GM12878 (cell line): ENCODE measurements around the gene SCAP. TPM values are rescaled to one million over a fixed set of nuclear protein-coding genes. Genes with fewer than 3 reads are reported as not detected.

Experiments used
- ATAC-seq: fragments of 200-7000 bp; cut with Tn5 transposase; 3 replicates; pipeline ENCODE4 v1.9.1; 2020; ENCODE audit warnings: mild to moderate bottlenecking, moderate library complexity
- BruUV-seq: library from RNA; stranded (reverse); fragments of 400-500 nt; replicated peaks from 2 replicates; lab custom pipeline; 2021; lab: Mats Ljungman, UMichigan
- CTCF ChIA-PET: fragments of 300-600 bp; sonication (Branson Sonifier 250); formaldehyde crosslinking; extraction: SDS; loops from one replicate; lab custom pipeline; 2021; ENCODE audit warnings: inconsistent platforms; lab: Yijun Ruan, JAX
- POLR2A ChIA-PET: fragments of 350-600 bp; formaldehyde crosslinking; extraction: SDS; loops from one replicate; lab custom pipeline; 2021; ENCODE audit warnings: inconsistent platforms; lab: Charles Lee
- RAD21 ChIA-PET: fragments of 300-600 bp; sonication (Branson Sonifier 250); formaldehyde crosslinking; loops from one replicate; lab custom pipeline; 2023; ENCODE audit warnings: antibody characterized with exemption; ENCODE audit not compliant: unreplicated experiment; lab: Charles Lee
- SMC1A ChIA-PET: fragments of 300-600 bp; sonication (Branson Sonifier 250); formaldehyde crosslinking; loops from one replicate; lab custom pipeline; 2023; ENCODE audit not compliant: unreplicated experiment, uncharacterized antibody; lab: Charles Lee
- DNase-seq: peaks from one replicate; pipeline ENCODE4 v3.0.0-alpha.2; 2011; ENCODE audit warnings: low read depth, low spot score
- FAIRE-seq: peaks from 3 replicates; lab custom pipeline; 2011; peaks lifted over from hg19 to GRCh38; lab: Jason Lieb, UNC
- H2AFZ ChIP-seq: 2 replicates; pipeline ENCODE4 v1.6.0; 2011; ENCODE audit warnings: low read depth, low read length, control low read depth; ENCODE audit not compliant: control insufficient read depth
- H3K27ac ChIP-seq: 2 replicates; pipeline ENCODE4 v1.5.1; 2011; ENCODE audit warnings: control low read depth; ENCODE audit not compliant: control insufficient read depth, insufficient read depth
- H3K27me3 ChIP-seq, 2 experiments: replicated peaks in 1 of 2; 2 replicates each; pipeline versions ENCODE4 v1.6.0 to v1.6.1; 2011; ENCODE audit warnings: low read length in 1 of 2; ENCODE audit not compliant: control insufficient read depth in 2 of 2, insufficient read depth in 2 of 2
- H3K36me3 ChIP-seq, 2 experiments: 2 replicates each; pipeline ENCODE4 v1.5.1; 2011; ENCODE audit warnings: low read length in 1 of 2; ENCODE audit not compliant: control insufficient read depth in 2 of 2, insufficient read depth in 2 of 2
- H3K4me1 ChIP-seq: 2 replicates; pipeline ENCODE4 v1.6.1; 2011; ENCODE audit warnings: mild to moderate bottlenecking, low read length, moderate library complexity, mixed read lengths; ENCODE audit not compliant: control insufficient read depth, insufficient read depth
- H3K4me2 ChIP-seq: 2 replicates; pipeline ENCODE4 v1.6.0; 2011; ENCODE audit warnings: control low read depth; ENCODE audit not compliant: control insufficient read depth, insufficient read depth
- H3K4me3 ChIP-seq: fragments of 200-600 bp; sonication (generic); 2 replicates; pipeline ENCODE4 v1.5.1; 2016
- H3K79me2 ChIP-seq: 2 replicates; pipeline ENCODE4 v1.6.0; 2011; ENCODE audit warnings: low read length; ENCODE audit not compliant: control insufficient read depth, insufficient read depth
- H3K9ac ChIP-seq: 2 replicates; pipeline ENCODE4 v1.8.0; 2011; ENCODE audit warnings: low read length, control low read depth, mixed read lengths; ENCODE audit not compliant: control insufficient read depth, insufficient read depth
- H3K9me3 ChIP-seq: replicated peaks from 3 replicates; pipeline ENCODE4 v1.5.1; 2011; ENCODE audit warnings: mild to moderate bottlenecking, low read length; ENCODE audit not compliant: control insufficient read depth, insufficient read depth
- H4K20me1 ChIP-seq: 2 replicates; pipeline ENCODE4 v1.6.0; 2011; ENCODE audit not compliant: control insufficient read depth, insufficient read depth
- EZH2 ChIP-seq: IDR thresholded peaks from 2 replicates; pipeline ENCODE4 v1.6.1; 2012; ENCODE audit warnings: low read depth, mild to moderate bottlenecking, control low read depth, inconsistent platforms, low read length, borderline replicate concordance; ENCODE audit not compliant: control insufficient read depth
- POLR2A ChIP-seq: IDR thresholded peaks from 2 replicates; pipeline ENCODE4 v1.6.1; 2011; ENCODE audit warnings: low read depth, mild to moderate bottlenecking, low read length
- WGBS: methylation state at CpG from one replicate; pipeline ENCODE4 v1.1.6; 2016; ENCODE audit warnings: low lambda C conversion rate; ENCODE audit not compliant: insufficient replicate concordance, insufficient coverage; ENCODE audit errors: missing lambda C conversion rate; 5-methylcytosine and 5-hydroxymethylcytosine counted together
- in situ Hi-C: fragments of 300-500 bp; cut with MboI; formaldehyde crosslinking; loops from 9 replicates; pipeline ENCODE4 v1.14.3; 2018; ENCODE audit warnings: mixed read lengths
- intact Hi-C: fragments of 100-400 bp; cut with micrococcal nuclease; formaldehyde crosslinking; loops from one replicate; pipeline ENCODE4 v1.14.2; 2022; ENCODE audit not compliant: unreplicated experiment
- polyA plus RNA-seq, 11 experiments: library from polyadenylated mRNA; depleted of rRNA in 4 of 11; unstranded in 6 of 11; stranded (reverse) in 5 of 11; fragments of >200 nt; fragmentation: Nextera tagmentation in 4 of 11; fragmentation: Illumina TruSeq in 1 of 11; extraction: Ambion mirVana in 4 of 11; extraction: Trizol in 1 of 11; gene quantifications; 1 replicate in 1 of 11; 2 replicates in 10 of 11; pipeline versions ENCODE4 v1.2.1 to v1.2.3, GENCODE V29; 2011 to 2016; ENCODE audit warnings: inconsistent platforms in 2 of 11, missing spikeins in 2 of 11, low read depth in 1 of 11
- total RNA-seq, 4 experiments: library from RNA; depleted of rRNA in 3 of 4; stranded (reverse); fragments of >200 nt in 3 of 4; fragmentation: Illumina TruSeq in 1 of 4; extraction: Trizol in 1 of 4; gene quantifications; 2 replicates each; pipeline versions ENCODE4 v1.2.1 to v1.2.3, GENCODE V29; 2013 to 2021
- TF ChIP-seq, protein P1 (sequence below), 3 experiments: IDR thresholded peaks in 2 of 3; conservative IDR thresholded peaks in 1 of 3; 2 replicates each; pipeline ENCODE4 v1.5.1; 2011; ENCODE audit warnings: low read depth in 3 of 3, low read length in 3 of 3, mild to moderate bottlenecking in 3 of 3, control low read depth in 2 of 3, moderate library complexity in 2 of 3, inconsistent platforms in 1 of 3, mixed read lengths in 1 of 3; ENCODE audit not compliant: control insufficient read depth in 2 of 3, insufficient read depth in 1 of 3; ENCODE audit errors: extremely low read depth in 1 of 3

SCAP gene
- total and polyA plus RNA-seq, 10 of the 15 experiments (the other 5 are each of a cell fraction or from before 2014, with no cell fraction given) = 1.5 to 64.1 (median 27.9) TPM

DNA sequence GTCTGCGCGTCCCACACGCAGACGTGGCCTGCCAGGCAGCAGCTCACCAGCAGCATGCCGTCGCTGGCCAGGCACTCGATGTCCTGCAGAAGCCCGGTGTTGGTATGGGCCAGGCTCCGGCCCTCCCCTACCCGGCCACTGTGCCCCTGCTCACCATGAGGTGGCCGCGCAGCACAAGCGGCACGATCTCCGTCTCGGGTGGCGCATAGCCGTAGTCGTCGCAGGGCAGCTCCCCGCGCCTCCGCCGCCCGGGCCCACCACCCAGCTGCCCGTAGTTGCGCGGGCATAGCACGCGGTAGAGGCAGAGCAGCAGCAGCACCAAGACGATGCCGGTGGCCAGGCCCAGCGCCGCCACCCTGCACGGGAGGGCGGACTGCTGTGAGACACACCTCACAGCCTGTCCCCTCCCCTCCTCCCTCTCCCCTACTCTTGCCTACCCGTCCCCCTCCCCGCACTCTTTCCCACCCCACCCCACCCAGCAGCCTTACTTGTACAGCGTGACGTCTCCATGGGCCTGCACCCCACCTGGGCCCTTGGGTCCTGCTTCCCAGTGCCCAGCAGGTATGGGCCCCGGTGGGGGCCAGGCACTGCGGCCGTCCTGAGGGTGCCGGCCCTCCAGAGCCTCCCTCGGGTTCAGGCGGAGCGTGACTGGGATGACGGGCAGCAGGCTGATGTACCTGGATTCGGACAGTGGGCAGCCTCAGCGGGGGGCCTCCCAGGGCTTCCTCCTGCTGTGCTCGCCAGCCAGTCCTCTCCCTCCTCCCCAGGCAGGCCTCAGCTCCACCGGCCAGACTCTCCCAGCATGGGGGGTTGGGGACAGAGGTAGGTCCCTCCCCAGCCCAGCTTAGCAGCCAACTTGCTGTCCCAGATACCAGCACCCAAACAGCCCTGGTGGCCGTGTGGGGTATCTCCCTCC lies 57.3 kb downstream of the SCAP start:
- no TSS peak for BruUV-seq
- no peak overlapping the region for H3K27ac ChIP-seq
- no peaks in the 10 kb centered on the region for H3K27me3 ChIP-seq
- H3K4me2 ChIP-seq = no peak overlapping the region
- intact Hi-C loops = no loop called here
- ChIA-PET CTCF (interaction anchor here (1.1 kb wide), 1 partner anchor 104 kb away, joined by 3 read pairs; no protein-coding TSS in a partner anchor), POLR2A (interaction anchor here (0.6 kb wide), 1 partner anchor 59 kb away, joined by 3 read pairs; no protein-coding TSS in a partner anchor), SMC1A (interaction anchor here (3.4 kb wide), 1 partner anchor 57 kb away, joined by 46 read pairs; the partner anchor contains the start of gene SCAP), RAD21 (interaction anchor here (0.6 kb wide), 1 partner anchor 100 kb away, joined by 3 read pairs; no protein-coding TSS in a partner anchor)
- peaks cover 14 to 45% of the 10 kb centered on the region in 2 experiments for H3K36me3 ChIP-seq
- no peaks in the 10 kb centered on the region for H3K9me3 ChIP-seq
- TF ChIP-seq, protein P1, sequence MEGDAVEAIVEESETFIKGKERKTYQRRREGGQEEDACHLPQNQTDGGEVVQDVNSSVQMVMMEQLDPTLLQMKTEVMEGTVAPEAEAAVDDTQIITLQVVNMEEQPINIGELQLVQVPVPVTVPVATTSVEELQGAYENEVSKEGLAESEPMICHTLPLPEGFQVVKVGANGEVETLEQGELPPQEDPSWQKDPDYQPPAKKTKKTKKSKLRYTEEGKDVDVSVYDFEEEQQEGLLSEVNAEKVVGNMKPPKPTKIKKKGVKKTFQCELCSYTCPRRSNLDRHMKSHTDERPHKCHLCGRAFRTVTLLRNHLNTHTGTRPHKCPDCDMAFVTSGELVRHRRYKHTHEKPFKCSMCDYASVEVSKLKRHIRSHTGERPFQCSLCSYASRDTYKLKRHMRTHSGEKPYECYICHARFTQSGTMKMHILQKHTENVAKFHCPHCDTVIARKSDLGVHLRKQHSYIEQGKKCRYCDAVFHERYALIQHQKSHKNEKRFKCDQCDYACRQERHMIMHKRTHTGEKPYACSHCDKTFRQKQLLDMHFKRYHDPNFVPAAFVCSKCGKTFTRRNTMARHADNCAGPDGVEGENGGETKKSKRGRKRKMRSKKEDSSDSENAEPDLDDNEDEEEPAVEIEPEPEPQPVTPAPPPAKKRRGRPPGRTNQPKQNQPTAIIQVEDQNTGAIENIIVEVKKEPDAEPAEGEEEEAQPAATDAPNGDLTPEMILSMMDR (IDR thresholded peaks at IDR 0.05 in 2 of 3, conservative IDR thresholded peaks at IDR 0.05 in 1 of 3; ENCODE audit: control insufficient read depth in 2 of 3, extremely low read depth in 1 of 3, insufficient read depth in 1 of 3, low read depth in 3 of 3, low read length in 3 of 3) = 0 out of 6 replicates have a peak, but pooled peaks of 2 of the 3 experiments have one; percentile 13 to 21
- no peak for TF ChIP-seq EZH2
- TF ChIP-seq POLR2A = peak; percentile 27; the same call in 1 of the 2 replicates
- ATAC-seq (no peak), FAIRE-seq (no peak), DNase-seq (no peak)
- H2AFZ ChIP-seq = no peak overlapping the region
- H3K4me3 ChIP-seq = no peak overlapping the region
- no peak overlapping the region for H3K9ac ChIP-seq
- in situ Hi-C loops = no loop called here
- H4K20me1 ChIP-seq = no peaks in the 10 kb centered on the region
- no peaks in the 10 kb centered on the region; the same call in 1 of the 2 replicates for H3K79me2 ChIP-seq
- 92% methylated on average over 32 of the region's 53 CpGs for WGBS
- H3K4me1 ChIP-seq = peaks cover 3% of the 10 kb centered on the region; the same call in 1 of the 2 replicates
